GM12801 (cell line): ENCODE data around the gene RTN4RL1.

ENCODE experiments used
- CTCF ChIP-seq: IDR thresholded peaks from one replicate; pipeline ENCODE4 v1.5.1; 2011; ENCODE audit warnings: control low read depth; ENCODE audit not compliant: insufficient read length; ENCODE audit errors: extremely low read depth

The RTN4RL1 gene

DNA sequence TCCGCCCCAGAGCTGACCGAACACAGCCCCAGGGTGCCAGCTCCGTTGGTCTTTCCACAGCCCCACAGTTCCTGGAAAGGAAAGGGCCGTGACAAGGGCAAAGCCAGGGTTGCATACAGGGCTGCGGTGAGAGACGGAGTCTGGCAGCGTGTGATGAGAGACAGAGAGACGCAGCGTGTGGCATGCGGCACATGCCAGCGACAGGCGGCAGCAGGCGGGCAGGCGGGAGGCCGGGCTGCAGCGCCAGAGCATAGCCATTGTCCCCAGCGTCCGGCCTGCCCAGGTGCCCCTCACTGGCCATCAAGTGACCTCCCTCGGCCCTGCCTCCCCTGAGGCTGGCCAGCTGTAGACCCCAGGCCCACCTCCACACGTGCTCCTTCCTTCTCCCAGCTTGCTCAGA is 8.6 kb downstream of the RTN4RL1 start:
- TF ChIP-seq CTCF = no peak

- no peak for TF ChIP-seq CTCF
These were observed 9.8 kb downstream of the RTN4RL1 start for GRCh38 chr17:2015314-2015713.

- no peak for TF ChIP-seq CTCF
These were observed 11.2 kb downstream of the RTN4RL1 start for GRCh38 chr17:2013994-2014317.

- no peak for TF ChIP-seq CTCF
These were observed 12.6 kb downstream of the RTN4RL1 start for GRCh38 chr17:2012499-2012898.

- TF ChIP-seq CTCF = no peak
These were observed 13.4 kb downstream of the RTN4RL1 start for GRCh38 chr17:2011411-2012371.

DNA sequence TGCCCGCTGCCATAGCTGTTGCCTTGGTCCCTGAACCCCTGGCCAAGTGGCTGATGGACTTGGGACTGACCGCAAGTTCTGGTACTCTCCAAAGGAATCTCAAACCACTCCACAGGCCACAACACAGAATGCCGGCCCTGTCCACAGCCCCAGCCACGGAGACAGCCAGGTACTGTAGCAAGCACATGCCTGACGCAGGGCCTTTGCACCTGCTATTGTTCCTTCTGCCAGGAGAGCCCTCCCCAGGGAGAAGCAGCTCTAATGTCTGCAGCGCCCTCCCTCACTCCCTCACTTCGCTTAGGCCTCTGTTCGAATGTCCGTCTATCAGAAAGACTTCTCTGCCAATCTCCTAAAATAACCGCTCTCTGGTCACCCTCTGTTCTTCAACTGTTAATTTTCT is 15.4 kb downstream of the RTN4RL1 start:
- TF ChIP-seq CTCF = no peak

GRCh38 chr17:2008332-2009126 is 16.6 kb downstream of the RTN4RL1 start:
- no peak for TF ChIP-seq CTCF
